Colonic mucosa (tissue), 4 donors: Measurements from ENCODE around the gene RASIP1. TPM values are rescaled to one million over a fixed set of nuclear protein-coding genes. Genes with fewer than 3 reads are reported as not detected.
A peak's percentile ranks its signal among the peaks of the same experiment; 100 is the strongest.

Source experiments
- DNase-seq: peaks from one replicate; pipeline ENCODE4 v3.0.0-alpha.2; 2020
- H3K27ac ChIP-seq: fragments of 200-600 bp; one replicate; pipeline ENCODE4 v1.8.0; 2021
- H3K27me3 ChIP-seq: fragments of 200-600 bp; one replicate; pipeline ENCODE4 v1.8.0; 2021
- H3K36me3 ChIP-seq: fragments of 200-600 bp; one replicate; pipeline ENCODE4 v1.8.0; 2021
- H3K4me1 ChIP-seq: fragments of 200-600 bp; one replicate; pipeline ENCODE4 v1.8.0; 2021; ENCODE audit warnings: mild to moderate bottlenecking
- H3K4me3 ChIP-seq: fragments of 200-600 bp; one replicate; pipeline ENCODE4 v1.8.0; 2021
- H3K9ac ChIP-seq, 2 donors: one replicate each; pipeline ENCODE4 v1.7.0; 2013; ENCODE audit warnings: control low read depth in 2 of 2, low read depth in 2 of 2, low read length in 2 of 2
- H3K9me3 ChIP-seq: fragments of 200-600 bp; one replicate; pipeline ENCODE4 v1.8.0; 2021
- intact Hi-C: fragments of 100-400 bp; cut with DNase I; formaldehyde crosslinking; loops from one replicate; pipeline ENCODE4 v1.14.1; 2022
- total RNA-seq, 2 donors: library from RNA; stranded (reverse); fragmentation: NEBNext Ultra II Directional in 1 of 2; extraction: Animal tissue kit (Norgen Biotek cat#: 25700) in 1 of 2; gene quantifications; one replicate each; pipeline ENCODE4 v1.2.1, GENCODE V29; 2021
- TF ChIP-seq, protein P1 (sequence below): fragments of 200-600 bp; IDR thresholded peaks from one replicate; pipeline ENCODE4 v1.8.0; 2022; ENCODE audit warnings: antibody characterized with exemption, mild to moderate bottlenecking
- donor health status: healthy.
- donor health status: DM: no; HTN: no; CAD: no.
- donor health status: DM: no; HTN: no; CAD: no.

The RASIP1 gene
- total RNA-seq, 2 donors from 2014 or later: 2.2 to 4.8 TPM

DNA sequence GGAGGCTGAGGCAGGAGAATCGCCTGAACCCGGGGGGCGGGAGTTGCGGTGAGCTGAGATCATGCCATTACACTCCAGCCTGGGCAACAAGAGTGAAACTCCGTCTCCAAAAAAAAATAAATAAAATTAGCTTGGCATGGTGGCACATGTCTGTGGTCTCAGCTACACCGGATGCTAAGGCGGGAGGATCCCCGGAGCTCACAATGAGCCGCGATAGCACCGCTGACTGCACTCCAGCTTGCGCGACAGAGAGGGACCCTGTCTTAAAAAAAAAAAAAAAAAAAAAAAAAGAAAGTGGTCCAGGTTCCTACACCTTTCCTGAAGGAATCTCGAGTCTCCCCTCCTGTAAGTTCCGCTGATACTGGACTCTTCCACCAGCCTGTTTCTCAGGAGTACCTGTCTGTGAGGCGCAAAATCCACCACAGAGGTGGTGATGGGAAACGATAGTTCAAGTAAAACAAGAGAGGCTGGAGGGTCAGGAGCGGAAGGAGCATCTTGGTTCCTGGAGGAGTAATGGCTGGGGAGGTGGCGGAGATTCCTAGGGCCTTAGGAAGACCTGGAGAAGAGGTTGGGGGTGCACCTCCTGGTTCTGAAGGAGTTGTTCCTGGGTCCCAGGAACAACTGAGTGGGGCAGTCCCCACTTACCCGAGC, 11.6 kb upstream of the RASIP1 start:
- Histone ChIP-seq H3K4me3 (peak overlapping the region; percentile 23), H3K4me1 (peaks cover 6% of the 10 kb centered on the region), H3K9me3 (no peaks in the 10 kb centered on the region), H3K27me3 (peaks cover 21% of the 10 kb centered on the region), H3K36me3 (no peaks in the 10 kb centered on the region), H3K9ac (peak overlapping the region; percentile 43 to 51), H3K27ac (no peak overlapping the region)
- intact Hi-C loops: no loop called here
- TF ChIP-seq, protein P1, sequence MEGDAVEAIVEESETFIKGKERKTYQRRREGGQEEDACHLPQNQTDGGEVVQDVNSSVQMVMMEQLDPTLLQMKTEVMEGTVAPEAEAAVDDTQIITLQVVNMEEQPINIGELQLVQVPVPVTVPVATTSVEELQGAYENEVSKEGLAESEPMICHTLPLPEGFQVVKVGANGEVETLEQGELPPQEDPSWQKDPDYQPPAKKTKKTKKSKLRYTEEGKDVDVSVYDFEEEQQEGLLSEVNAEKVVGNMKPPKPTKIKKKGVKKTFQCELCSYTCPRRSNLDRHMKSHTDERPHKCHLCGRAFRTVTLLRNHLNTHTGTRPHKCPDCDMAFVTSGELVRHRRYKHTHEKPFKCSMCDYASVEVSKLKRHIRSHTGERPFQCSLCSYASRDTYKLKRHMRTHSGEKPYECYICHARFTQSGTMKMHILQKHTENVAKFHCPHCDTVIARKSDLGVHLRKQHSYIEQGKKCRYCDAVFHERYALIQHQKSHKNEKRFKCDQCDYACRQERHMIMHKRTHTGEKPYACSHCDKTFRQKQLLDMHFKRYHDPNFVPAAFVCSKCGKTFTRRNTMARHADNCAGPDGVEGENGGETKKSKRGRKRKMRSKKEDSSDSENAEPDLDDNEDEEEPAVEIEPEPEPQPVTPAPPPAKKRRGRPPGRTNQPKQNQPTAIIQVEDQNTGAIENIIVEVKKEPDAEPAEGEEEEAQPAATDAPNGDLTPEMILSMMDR: no peak
- DNase-seq: no peak

DNA sequence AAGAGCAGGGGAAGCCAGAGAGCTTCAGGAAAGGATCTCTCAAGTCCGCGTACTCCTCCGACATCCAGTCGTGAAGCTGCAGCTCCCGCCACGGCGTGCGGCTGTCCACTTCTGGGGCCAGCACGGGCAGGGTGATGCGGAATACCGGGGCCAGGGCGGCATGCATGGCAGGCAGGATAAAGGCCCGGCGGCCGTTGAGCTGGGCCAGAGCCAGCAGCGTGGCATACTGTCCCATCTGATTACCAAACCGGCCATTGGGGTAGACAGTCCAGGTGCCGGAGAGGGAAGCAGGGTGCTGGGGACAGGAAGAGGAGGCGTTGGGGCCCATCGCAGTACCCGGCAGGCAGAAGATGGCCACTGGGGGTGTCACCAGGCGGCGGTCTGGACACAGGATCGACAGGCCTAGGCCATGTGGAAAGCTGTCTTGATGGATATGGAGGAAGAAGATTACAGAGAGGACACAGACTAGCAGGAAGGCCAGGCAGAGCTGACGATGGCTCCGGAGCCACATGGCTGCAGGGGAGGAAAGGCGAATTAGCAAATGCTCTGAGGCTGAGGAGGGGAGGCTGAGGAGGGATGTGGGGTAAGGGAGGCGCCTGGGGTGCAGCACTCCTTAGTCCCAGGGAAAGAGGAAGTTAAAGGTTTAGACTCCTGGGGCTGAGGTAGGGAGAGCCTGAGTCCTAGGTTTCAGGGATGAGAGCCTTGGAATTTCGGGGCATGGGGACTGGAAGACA, 10.5 kb upstream of the RASIP1 start:
- TF ChIP-seq, protein P1: no peak
- intact Hi-C loops: no loop called here
- Histone ChIP-seq H3K36me3 (no peaks in the 10 kb centered on the region), H3K27ac (no peak overlapping the region), H3K27me3 (peaks cover 21% of the 10 kb centered on the region), H3K4me1 (peaks cover 6% of the 10 kb centered on the region), H3K4me3 (no peak overlapping the region), H3K9me3 (no peaks in the 10 kb centered on the region), H3K9ac (no peak overlapping the region)
- no peak for DNase-seq

DNA sequence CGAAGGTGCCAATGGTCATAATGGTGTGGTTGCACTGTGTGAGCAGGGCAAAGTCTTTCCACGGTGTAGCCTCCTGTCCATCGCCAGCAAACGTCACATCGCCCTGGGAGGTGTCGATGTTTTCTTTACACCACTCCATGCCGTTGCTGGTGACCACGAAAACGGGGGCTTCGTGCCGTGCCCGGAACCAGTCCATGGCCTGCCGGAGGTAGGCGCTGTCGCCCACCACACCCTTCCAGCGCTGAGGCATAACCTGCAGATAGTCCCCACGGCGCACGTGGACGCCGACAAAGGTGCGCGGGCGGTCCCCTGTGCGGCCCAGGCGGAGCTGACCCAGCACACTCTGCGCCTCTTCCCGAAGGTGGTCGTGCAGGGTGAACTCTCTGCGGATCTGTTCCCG, 9.9 kb upstream of the RASIP1 start:
- Histone ChIP-seq H3K27ac (no peak overlapping the region), H3K9ac (no peak overlapping the region), H3K36me3 (no peaks in the 10 kb centered on the region), H3K9me3 (no peaks in the 10 kb centered on the region), H3K27me3 (peaks cover 21% of the 10 kb centered on the region), H3K4me1 (peaks cover 6% of the 10 kb centered on the region), H3K4me3 (no peak overlapping the region)
- intact Hi-C loops: no loop called here
- DNase-seq: no peak
- TF ChIP-seq, protein P1: no peak

DNA sequence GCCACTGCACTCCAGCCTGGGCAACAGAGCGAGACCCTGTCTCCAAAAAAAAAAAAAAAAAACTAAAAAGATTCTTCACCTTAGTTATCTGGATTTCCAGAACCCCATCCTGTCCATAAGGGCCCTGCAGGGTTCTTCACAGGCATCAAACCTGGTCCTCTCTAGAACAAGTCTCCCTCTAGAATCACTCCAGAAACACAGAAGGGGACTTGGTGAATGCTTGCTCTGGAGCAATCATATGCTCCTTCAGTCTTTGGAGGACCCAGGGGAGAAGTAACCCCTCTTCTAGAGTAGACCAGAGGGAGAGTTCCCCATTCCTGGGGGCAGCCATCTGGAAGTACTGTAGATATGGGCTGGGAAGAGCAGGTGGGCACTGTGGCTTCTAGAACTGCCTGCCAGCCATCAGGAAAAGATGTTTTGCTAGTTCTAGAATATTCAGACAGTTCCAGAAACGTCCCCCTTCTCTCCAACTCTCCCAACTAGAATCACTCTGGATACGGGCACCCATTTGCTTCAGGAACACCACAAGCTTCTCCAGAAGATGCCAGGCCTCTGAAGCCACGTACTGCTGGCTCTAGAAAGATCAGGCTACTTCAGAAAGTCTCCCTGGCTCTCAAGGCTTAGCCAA, 9.3 kb upstream of the RASIP1 start:
- H3K9me3 ChIP-seq: no peaks in the 10 kb centered on the region
- no peak for DNase-seq
- intact Hi-C loops: no loop called here

More for the DNA sequence above, 9.3 kb upstream of the RASIP1 start:
- peaks cover 6% of the 10 kb centered on the region for H3K4me1 ChIP-seq
- H3K27me3 ChIP-seq: peaks cover 21% of the 10 kb centered on the region
- no peaks in the 10 kb centered on the region for H3K36me3 ChIP-seq
- no peak overlapping the region for H3K27ac ChIP-seq
- no peak overlapping the region for H3K4me3 ChIP-seq
- no peak overlapping the region for H3K9ac ChIP-seq
- TF ChIP-seq, protein P1: no peak
